ENCODE measurements around the gene EPS8.
"Not testable (repeated sequence)": the region's sequence is repeated elsewhere in the genome, so short reads cannot be mapped to it uniquely, and the experiment has no call there.

The EPS8 gene

DNA sequence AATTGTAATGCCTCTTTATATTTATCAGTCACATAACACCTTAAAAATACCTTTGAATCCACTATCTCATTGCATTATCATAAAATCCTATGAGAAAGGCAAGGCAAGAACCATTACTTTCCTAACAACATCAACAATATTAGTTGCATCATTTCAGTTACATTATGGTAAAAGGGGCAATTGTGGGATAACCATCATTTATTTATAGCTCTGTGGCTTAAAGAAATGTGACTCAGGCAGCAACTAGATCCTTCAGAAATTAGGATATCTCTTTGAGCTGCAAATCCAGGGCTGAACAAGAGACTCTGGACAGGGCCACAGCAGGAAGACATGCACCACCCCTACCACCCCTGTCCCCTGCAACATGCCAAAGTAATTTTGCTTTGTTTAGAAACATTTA lies 36.4 kb downstream of the EPS8 start:
- no peaks in the 10 kb centered on the region for H3K27me3 ChIP-seq (ENCODE audit: control insufficient read depth, insufficient read depth, low read length)
- no peak overlapping the region for H3K4me3 ChIP-seq (ENCODE audit: low read length)
- no peak overlapping the region for H3K27ac ChIP-seq (ENCODE audit: low read length)
- H3K9ac ChIP-seq (ENCODE audit: low read length), result no peak overlapping the region
- no peaks in the 10 kb centered on the region for H3K4me1 ChIP-seq (ENCODE audit: control insufficient read depth, low read depth, low read length)
- H3K36me3 ChIP-seq (ENCODE audit: control insufficient read depth, low read depth, low read length), result no peaks in the 10 kb centered on the region
- no peaks in the 10 kb centered on the region for H3K9me3 ChIP-seq (ENCODE audit: control insufficient read depth, low read depth, low read length)

DNA sequence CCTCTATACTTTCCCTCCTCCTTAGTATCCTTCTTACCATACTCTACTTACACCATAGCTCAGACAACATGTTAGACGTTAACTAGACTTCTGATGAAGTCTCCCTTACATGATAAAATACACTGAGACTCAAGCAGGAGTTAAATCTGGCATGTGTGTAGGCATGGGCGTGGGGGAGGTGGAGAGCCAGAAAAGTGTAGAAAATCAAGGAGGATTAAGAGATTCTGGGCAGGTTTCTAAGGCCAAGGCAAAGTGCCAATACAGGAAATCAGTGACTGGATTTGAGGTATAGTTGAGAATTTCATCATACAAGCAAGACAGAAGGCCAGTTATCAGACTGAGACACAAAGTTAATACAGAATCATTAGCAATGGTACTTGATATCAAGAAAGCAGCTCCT lies 37.4 kb downstream of the EPS8 start:
- Histone ChIP-seq H3K27ac (ENCODE audit: low read length) (no peak overlapping the region), H3K36me3 (ENCODE audit: control insufficient read depth, low read depth, low read length) (no peaks in the 10 kb centered on the region), H3K4me1 (ENCODE audit: control insufficient read depth, low read depth, low read length) (no peaks in the 10 kb centered on the region), H3K27me3 (ENCODE audit: control insufficient read depth, insufficient read depth, low read length) (no peaks in the 10 kb centered on the region), H3K4me3 (ENCODE audit: low read length) (no peak overlapping the region), H3K9ac (ENCODE audit: low read length) (no peak overlapping the region), H3K9me3 (ENCODE audit: control insufficient read depth, low read depth, low read length) (no peaks in the 10 kb centered on the region)

DNA sequence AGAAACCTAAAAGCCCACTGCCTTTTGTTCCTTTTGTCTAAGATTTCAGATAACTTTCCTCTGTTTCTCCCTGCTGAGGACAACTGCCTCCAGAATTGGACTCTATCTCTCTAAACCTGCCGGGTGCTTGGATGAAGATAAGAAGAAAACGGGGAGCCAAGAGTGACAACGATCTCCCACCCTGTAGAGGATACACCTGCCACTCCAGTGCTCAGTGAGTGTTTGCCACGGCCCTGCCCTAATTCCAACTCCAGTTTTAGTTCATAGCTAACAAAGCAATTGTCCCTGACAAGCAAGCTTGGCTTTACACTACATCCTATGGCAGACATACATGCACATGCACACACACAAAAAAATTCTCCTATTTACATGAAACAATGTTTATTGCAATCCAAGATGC lies 39.3 kb downstream of the EPS8 start:
- Histone ChIP-seq H3K27ac (ENCODE audit: low read length) (no peak overlapping the region), H3K9ac (ENCODE audit: low read length) (no peak overlapping the region), H3K27me3 (ENCODE audit: control insufficient read depth, insufficient read depth, low read length) (no peaks in the 10 kb centered on the region), H3K9me3 (ENCODE audit: control insufficient read depth, low read depth, low read length) (no peaks in the 10 kb centered on the region), H3K4me1 (ENCODE audit: control insufficient read depth, low read depth, low read length) (no peaks in the 10 kb centered on the region), H3K36me3 (ENCODE audit: control insufficient read depth, low read depth, low read length) (no peaks in the 10 kb centered on the region), H3K4me3 (ENCODE audit: low read length) (no peak overlapping the region)

DNA sequence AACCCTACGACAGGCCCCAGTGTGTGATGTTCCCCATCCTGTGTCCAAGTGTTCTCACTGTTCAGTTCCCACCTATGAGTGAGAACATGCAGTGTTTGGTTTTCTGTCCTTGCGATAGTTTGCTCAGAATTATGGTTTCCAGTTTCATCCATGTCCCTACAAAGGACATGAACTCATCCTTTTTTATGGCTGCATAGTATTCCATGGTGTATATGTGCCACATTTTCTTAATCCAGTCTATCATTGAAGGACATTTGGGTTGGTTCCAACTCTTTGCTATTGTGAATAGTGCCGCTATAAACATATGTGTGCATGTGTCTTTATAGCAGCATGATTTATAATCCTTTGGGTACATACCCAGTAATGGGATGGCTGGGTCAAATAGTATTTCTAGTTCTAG lies 47.3 kb downstream of the EPS8 start:
- H3K27ac ChIP-seq (ENCODE audit: low read length); H3K36me3 ChIP-seq (ENCODE audit: control insufficient read depth, low read depth, low read length); H3K27me3 ChIP-seq (ENCODE audit: control insufficient read depth, insufficient read depth, low read length); H3K9ac ChIP-seq (ENCODE audit: low read length); H3K4me3 ChIP-seq (ENCODE audit: low read length); H3K4me1 ChIP-seq (ENCODE audit: control insufficient read depth, low read depth, low read length); H3K9me3 ChIP-seq (ENCODE audit: control insufficient read depth, low read depth, low read length): not testable (repeated sequence)

DNA sequence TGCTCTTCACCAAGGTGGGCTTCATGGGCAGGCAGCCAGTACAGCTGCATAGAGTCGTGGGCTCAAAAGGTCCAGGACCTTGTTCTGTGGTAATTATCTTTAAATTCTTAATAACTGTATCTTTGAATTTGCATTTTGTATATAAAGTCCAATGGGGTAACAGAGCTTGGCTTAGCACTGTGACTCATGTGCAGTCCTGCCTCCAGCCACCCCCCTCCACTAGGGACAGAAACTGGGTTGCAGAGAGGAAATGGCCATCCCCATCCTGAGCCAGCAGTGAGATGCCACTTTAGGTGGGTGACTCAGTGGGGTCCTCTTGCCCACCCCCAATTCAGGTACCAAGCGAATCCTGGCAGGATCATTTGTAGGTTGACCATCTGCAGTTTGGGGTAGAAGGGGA lies 48.1 kb downstream of the EPS8 start:
- Histone ChIP-seq H3K4me3 (ENCODE audit: low read length) (no peak overlapping the region), H3K27me3 (ENCODE audit: control insufficient read depth, insufficient read depth, low read length) (no peaks in the 10 kb centered on the region), H3K4me1 (ENCODE audit: control insufficient read depth, low read depth, low read length) (no peaks in the 10 kb centered on the region), H3K9me3 (ENCODE audit: control insufficient read depth, low read depth, low read length) (no peaks in the 10 kb centered on the region), H3K9ac (ENCODE audit: low read length) (no peak overlapping the region), H3K27ac (ENCODE audit: low read length) (no peak overlapping the region), H3K36me3 (ENCODE audit: control insufficient read depth, low read depth, low read length) (no peaks in the 10 kb centered on the region)

DNA sequence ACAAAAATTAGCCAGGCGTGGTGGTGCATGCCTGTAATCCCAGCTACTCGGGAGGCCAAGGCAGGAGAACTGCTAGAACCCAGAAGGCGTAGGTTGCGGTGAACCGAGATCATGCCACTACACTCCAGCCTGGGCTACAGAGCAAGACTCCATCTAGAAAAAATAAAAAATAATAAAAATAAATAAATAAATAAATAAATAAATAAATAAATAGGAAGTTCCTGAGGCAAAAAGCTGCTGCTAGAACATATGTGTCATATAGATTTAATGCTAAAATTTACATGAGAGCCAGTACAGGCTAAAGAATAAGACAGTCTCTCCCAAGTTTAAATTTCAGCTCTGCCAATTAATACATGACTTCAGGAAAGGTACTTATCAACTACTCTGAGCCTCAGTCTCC lies 48.8 kb downstream of the EPS8 start:
- not testable (repeated sequence) for H3K9me3 ChIP-seq (ENCODE audit: control insufficient read depth, low read depth, low read length); H3K4me3 ChIP-seq (ENCODE audit: low read length); H3K36me3 ChIP-seq (ENCODE audit: control insufficient read depth, low read depth, low read length); H3K27ac ChIP-seq (ENCODE audit: low read length); H3K4me1 ChIP-seq (ENCODE audit: control insufficient read depth, low read depth, low read length); H3K27me3 ChIP-seq (ENCODE audit: control insufficient read depth, insufficient read depth, low read length); H3K9ac ChIP-seq (ENCODE audit: low read length)

DNA sequence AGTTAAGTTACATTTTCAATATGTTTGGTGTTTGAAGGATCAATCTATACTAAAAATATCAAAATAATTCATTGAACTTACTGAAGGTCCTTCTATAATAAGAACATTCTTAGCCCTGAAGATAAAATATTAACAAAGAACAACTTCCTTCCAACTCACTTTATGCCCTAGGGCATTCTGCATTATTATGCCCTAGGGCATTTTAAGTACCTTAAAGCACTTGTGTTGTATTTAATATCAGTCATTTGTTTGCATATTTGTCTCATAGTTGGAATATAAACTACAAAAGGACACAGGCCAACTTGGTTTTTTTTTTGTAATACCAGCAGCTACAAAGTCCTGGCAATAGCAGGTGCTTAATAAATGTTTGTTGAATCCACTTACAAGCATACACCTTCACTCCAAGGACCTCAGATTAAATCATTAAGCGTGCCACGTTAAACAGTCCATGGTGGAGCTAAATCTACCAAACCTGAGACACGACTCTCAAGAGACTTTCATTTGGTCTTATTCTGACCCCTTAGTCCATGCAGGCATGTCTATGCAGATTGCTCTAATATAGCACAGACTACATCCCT lies 50.7 kb downstream of the EPS8 start:
- H3K9ac ChIP-seq (ENCODE audit: low read length), result no peak overlapping the region
- H3K27me3 ChIP-seq (ENCODE audit: control insufficient read depth, insufficient read depth, low read length), result no peaks in the 10 kb centered on the region
- H3K4me3 ChIP-seq (ENCODE audit: low read length), result no peak overlapping the region
- no peaks in the 10 kb centered on the region for H3K4me1 ChIP-seq (ENCODE audit: control insufficient read depth, low read depth, low read length)
- no peak overlapping the region for H3K27ac ChIP-seq (ENCODE audit: low read length)
- no peaks in the 10 kb centered on the region for H3K9me3 ChIP-seq (ENCODE audit: control insufficient read depth, low read depth, low read length)
- H3K36me3 ChIP-seq (ENCODE audit: control insufficient read depth, low read depth, low read length), result no peaks in the 10 kb centered on the region

DNA sequence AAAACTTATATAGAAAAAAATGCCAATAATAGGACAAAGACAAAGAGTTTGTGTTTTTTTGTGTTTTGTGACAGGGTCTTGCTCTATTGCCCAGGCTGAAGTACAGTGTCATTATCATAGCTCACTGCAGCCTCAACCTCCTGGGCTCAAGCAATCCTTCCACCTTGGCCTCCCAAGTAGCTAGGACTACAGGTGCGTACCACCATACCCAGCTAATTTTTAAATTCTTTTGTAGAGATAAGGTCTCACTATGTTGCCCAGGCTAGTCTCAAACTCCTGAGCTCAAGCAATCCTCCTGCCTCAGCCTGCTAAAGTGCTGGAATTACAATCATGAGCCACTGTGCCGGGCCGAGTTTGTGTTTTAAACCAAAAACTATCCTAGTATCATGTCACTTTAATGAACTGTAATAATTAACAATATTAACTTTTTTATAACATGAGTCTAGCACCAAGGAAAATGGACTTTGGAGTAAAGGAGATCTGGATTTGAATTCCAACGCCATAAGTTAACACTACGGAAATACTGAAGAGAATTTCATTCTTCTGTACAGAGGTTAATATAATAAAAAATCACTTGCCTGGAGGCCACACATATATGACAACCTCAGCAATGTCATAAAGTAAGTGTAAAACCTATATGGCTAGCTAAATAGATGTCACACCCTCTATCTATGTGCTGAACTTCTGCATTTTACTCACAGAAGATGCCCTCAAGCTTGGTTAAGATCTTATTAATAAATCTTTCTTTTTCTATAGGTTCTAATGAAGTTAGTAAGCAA lies 53.2 kb downstream of the EPS8 start:
- Histone ChIP-seq H3K9me3 (ENCODE audit: control insufficient read depth, low read depth, low read length) (no peaks in the 10 kb centered on the region), H3K9ac (ENCODE audit: low read length) (no peak overlapping the region), H3K27ac (ENCODE audit: low read length) (no peak overlapping the region), H3K4me1 (ENCODE audit: control insufficient read depth, low read depth, low read length) (no peaks in the 10 kb centered on the region), H3K4me3 (ENCODE audit: low read length) (no peak overlapping the region), H3K27me3 (ENCODE audit: control insufficient read depth, insufficient read depth, low read length) (no peaks in the 10 kb centered on the region), H3K36me3 (ENCODE audit: control insufficient read depth, low read depth, low read length) (no peaks in the 10 kb centered on the region)

DNA sequence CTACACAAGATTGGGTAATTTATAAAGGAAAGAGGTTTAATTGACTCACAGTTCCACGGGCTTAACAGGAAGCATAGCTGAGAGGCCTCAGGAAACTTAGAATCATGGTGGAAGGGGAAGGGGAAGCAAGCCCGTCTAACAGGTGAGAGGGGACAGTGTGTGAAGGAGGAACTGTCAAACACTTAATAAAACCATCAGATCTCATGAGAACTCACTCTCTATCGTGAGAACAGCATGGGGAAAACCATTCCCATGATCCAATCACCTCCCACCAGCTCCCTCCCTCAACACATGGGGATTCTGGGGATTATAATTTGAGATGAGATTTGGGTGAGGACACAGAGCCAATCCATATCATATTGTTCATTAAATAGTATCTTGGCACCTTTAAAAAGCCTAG lies 56.1 kb downstream of the EPS8 start:
- no peaks in the 10 kb centered on the region for H3K9me3 ChIP-seq (ENCODE audit: control insufficient read depth, low read depth, low read length)
- no peak overlapping the region for H3K9ac ChIP-seq (ENCODE audit: low read length)
- H3K4me3 ChIP-seq (ENCODE audit: low read length), result no peak overlapping the region
- no peak overlapping the region for H3K27ac ChIP-seq (ENCODE audit: low read length)
- no peaks in the 10 kb centered on the region for H3K36me3 ChIP-seq (ENCODE audit: control insufficient read depth, low read depth, low read length)
- no peaks in the 10 kb centered on the region for H3K4me1 ChIP-seq (ENCODE audit: control insufficient read depth, low read depth, low read length)
- no peaks in the 10 kb centered on the region for H3K27me3 ChIP-seq (ENCODE audit: control insufficient read depth, insufficient read depth, low read length)

DNA sequence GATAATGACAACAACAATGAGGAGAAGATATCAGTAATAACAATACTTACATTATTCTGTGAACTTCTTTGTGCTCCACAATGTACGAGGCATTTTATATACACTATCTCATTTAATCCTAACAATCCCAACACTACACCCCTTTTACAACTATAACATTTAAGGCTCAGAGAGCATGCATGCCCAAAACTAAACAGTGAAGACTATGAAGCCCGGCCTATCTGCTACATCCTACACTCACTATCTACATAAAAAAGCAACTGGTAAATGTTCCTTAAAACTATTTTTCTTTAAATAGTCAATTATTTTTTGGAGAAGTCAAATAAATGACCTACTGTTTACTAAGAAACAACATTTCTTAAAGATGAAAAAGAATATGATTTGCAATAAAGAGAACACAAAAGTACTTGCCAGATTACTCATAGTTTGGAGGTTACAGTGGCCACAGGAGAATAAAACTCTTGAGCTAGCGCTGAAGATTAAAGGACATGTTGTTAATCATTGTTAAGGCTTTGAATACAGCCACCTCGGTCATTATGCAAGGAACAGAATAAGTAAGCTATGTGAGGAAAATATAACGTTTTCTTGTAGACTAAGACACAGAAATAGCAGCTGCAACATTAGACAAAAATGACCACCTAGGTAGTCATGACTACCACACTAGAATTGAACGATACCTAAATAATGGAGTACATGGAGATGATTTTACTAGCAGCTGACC lies 56.7 kb downstream of the EPS8 start:
- Histone ChIP-seq H3K36me3 (ENCODE audit: control insufficient read depth, low read depth, low read length) (no peaks in the 10 kb centered on the region), H3K27me3 (ENCODE audit: control insufficient read depth, insufficient read depth, low read length) (no peaks in the 10 kb centered on the region), H3K9ac (ENCODE audit: low read length) (no peak overlapping the region), H3K27ac (ENCODE audit: low read length) (no peak overlapping the region), H3K9me3 (ENCODE audit: control insufficient read depth, low read depth, low read length) (no peaks in the 10 kb centered on the region), H3K4me3 (ENCODE audit: low read length) (no peak overlapping the region), H3K4me1 (ENCODE audit: control insufficient read depth, low read depth, low read length) (no peaks in the 10 kb centered on the region)

DNA sequence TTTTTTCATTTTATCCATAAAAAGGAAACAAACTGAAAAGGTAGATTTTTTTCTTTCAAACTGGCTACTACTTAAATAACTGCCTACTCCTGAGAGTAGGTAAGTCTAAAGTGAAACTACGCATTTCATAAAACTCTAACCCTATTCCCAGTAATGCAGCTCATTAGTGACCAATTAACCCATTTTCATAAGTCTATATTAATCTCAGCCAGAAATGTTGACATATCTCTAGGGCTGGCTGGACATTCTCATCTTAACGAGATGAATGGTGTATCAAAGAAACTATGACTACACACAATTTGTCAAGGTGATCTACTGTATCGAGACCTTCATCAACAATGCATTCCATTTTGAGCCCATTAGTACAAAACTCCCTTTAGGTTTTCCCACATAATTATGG lies 57.2 kb downstream of the EPS8 start:
- no peak overlapping the region for H3K27ac ChIP-seq (ENCODE audit: low read length)
- H3K4me1 ChIP-seq (ENCODE audit: control insufficient read depth, low read depth, low read length), result no peaks in the 10 kb centered on the region
- no peaks in the 10 kb centered on the region for H3K36me3 ChIP-seq (ENCODE audit: control insufficient read depth, low read depth, low read length)
- H3K4me3 ChIP-seq (ENCODE audit: low read length), result no peak overlapping the region
- H3K9me3 ChIP-seq (ENCODE audit: control insufficient read depth, low read depth, low read length), result no peaks in the 10 kb centered on the region
- no peak overlapping the region for H3K9ac ChIP-seq (ENCODE audit: low read length)
- H3K27me3 ChIP-seq (ENCODE audit: control insufficient read depth, insufficient read depth, low read length), result no peaks in the 10 kb centered on the region

DNA sequence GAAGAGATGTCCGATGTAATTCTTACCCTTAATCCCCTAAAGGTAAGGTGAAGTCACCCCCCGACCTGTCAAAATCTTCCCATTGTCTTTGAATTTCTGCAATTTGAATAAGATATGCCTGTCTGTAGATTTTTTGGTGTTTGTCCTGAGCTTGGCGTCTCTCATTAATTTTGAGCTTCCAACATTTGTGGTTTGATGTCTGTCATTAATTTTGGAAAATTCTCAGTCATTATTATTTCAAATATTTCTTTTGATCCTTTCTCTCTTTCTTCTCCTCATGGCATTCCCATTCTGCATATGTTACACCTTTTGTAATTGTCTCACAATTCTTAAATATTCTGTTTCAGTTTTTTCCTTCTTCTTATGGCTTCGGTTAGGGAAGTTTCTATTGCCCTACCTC lies 60.1 kb downstream of the EPS8 start:
- Histone ChIP-seq H3K36me3 (ENCODE audit: control insufficient read depth, low read depth, low read length) (no peaks in the 10 kb centered on the region), H3K9me3 (ENCODE audit: control insufficient read depth, low read depth, low read length) (no peaks in the 10 kb centered on the region), H3K9ac (ENCODE audit: low read length) (no peak overlapping the region), H3K27me3 (ENCODE audit: control insufficient read depth, insufficient read depth, low read length) (no peaks in the 10 kb centered on the region), H3K4me1 (ENCODE audit: control insufficient read depth, low read depth, low read length) (no peaks in the 10 kb centered on the region), H3K27ac (ENCODE audit: low read length) (no peak overlapping the region), H3K4me3 (ENCODE audit: low read length) (no peak overlapping the region)
